ENCODE measurements around the gene PNLIPRP3.
"Not testable (repeated sequence)": the region's sequence is repeated elsewhere in the genome, so short reads cannot be mapped to it uniquely, and the experiment has no call there.

PNLIPRP3 gene

DNA sequence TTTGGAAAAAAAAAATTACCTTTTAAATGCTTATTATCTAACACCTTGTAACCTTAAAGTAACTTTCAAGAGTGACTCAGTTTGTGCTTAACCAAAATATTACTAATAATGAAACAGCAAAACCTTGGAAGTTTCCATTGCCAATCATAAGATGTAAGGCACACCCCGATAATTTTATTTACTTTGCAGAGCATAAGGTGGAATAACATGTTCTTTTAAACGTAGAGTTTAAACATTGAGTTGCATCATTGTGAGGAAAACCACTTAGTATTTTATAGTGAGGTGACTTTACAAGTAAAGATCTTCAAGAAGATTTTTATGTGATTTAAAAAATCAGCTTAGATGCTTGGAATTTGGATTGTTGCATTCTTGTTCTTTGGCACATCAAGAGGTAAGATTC is at the start of gene PNLIPRP3:
Gene PNLIPRP3, plus strand, starts transcription at position 177 of the 400 bp plus-strand sequence. Its CDS starts 166 bp downstream, at position 343.
- DNase-seq: no peak

DNA sequence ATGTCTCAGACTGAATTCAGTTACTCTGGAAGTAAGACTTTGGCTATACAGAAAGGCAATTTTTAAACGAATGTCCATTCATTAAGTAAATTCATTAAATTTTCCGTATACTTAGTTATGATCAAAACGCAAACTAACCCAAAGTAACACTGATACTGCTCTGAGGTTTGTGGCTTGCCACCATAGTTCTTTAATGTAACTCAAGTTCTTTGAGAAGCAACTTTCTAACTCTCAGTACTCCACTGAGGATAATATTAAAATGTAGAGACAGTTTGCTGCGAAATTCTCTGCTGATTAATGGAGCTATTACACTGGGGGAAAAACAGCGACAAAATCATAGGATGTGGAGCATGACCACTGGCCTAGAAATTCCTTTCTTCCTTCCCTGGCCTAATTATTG is 45.4 kb upstream of the PNLIPRP3 start:
- DNase-seq: no peak

DNA sequence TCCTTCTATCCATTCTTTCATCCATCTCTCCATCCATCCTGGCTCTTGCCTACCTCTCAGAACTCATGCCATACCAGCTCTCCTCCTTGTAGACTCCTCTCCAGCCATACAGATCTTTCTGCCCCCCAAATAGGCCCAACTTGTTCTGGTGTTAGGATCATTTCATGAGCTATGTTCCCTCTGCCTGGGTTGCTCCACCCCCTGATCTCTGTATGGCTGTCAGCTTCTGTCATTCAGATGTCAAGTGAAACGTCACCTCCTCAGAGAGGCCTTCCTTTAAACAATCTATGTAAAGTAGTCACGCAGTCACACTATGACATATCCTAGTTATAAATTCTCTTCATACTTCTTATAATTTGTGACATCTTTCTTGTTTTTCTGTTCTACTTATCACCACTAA is 42.3 kb upstream of the PNLIPRP3 start:
- no peak for DNase-seq

DNA sequence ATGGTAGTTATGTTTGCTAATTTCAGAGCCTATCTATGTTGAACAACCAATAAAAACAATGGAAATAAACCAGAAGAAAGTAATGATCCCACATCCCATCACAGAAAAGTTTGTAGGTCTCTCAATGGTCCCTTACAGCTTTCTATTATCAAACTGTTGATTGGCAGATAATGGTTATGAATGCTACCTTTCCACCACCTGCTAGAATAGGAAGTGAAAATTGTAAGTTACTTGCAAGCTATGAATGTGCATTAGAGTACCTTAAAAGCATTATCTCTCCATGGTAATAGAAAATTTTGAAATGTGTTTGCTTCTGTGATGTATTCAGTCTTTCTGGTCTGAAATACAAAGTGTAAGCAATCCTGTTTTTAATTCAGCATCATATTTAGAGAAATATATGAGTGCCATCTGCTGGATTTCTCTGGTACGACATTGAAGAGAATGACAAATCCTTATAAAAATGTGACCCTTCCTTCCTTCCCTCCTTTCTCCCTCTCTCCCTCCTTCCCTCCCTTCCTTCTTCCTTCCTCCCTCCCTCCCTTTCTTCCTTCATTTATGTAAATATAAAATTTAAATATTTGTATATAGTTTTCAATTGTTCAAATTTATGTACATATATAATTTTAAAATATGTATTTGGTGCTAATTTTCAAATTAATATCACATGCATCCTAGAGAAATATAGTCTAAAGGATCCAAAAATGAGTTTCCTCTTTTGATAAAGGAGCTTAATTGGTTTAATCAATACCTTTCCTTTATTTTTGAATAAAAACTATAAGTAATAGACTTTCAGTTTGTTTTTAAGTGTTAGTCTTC is 41.4 kb upstream of the PNLIPRP3 start:
- peak; percentile 21 for DNase-seq

DNA sequence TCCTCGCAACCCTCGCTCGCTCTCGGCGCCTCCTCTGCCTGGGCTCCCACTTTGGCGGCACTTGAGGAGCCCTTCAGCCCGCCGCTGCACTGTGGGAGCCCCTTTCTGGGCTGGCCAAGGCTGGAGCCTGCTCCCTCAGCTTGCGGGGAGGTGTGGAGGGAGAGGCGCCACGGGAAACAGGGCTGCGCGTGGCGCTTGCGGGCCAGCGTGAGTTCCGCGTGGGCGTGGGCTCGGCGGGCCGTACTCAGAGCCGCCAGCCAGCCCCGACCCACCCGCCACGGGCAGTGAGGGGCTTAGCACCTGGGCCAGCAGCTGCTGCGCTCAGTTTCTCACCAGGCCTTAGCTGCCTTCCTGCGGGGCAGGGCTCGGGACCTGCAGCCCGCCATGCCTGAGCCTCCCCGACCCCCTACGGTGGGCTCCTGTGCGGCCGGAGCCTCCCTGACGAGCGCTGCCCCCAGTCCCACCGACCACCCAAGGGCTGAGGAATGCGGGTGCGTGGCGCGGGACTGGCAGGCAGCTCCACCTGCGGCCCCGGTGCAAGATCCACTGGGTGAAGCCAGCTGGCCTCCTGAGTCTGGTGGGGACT is 34.3 kb upstream of the PNLIPRP3 start:
- DNase-seq: not testable (repeated sequence)

DNA sequence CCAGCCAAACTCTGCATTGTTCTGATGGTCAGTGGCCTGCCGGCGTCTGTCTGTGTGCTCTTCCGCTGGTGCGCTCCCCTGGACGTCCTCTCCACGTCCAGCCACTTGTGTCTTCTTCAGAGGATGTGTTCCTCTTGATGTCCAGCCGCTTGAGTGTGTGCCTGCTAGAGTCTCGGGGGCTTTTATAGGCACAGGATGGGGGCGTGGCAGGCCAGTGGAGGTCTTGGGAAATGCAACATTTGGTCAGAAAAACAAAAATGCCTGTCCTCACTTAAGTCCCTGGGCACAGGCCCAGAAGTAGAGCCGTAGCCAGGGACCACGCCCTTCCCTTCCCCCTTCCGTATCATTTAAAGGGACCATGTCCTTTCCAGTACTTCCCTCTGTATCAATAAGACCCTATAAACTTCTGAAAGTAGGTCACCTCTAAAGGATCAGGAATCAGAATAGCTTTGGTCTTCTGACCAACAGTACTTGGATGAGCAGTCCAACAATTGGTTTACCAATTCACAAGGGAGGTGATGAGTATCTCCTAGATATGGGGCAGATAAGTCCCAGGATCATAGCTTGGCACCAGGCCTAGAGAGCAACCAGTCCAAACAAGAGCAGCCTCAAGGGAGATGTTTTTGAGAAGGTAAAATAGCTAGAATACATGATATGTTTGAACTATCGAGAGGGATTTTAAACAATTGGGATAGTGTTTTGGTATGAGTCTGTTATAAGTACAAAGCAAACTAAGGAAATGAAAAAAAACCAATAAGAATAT is 32.2 kb upstream of the PNLIPRP3 start:
- DNase-seq: no peak

DNA sequence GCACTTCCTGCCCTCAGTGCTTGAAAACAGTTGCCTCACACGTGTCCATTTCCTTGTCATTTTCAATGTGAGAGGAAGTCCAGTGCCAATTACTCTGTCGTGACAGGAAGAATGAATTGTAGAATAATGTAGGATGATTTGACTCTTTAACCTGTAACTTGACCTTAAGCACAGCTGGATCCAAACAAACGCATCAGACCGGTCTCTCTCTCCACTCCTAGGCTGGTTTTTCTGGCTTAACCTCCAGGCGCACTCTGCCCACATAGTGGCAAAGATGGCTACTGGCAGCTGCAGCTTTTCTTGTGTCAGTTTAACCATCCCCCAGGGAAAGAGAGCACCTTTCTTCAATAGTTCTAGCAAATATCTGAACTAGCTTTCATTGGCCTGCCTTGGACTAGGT is 29.4 kb upstream of the PNLIPRP3 start:
- DNase-seq: no peak

DNA sequence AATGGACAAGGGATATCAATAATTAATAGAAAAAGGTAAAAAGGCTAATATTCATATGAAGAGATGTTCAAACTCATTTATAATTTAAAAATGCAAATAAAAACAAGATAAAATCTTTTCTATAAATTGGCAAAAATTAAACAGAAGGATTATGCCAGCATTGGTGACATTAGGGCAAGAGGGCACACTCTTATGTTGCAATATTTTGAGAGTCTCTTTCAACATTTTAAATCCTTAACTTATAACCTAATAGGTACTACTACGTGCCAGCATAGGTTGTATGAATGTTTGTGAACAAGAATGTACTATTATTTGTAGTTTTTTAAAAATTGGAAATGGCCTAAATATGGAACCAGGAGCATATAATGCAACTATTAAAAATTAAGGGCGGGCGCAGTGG is 24.8 kb upstream of the PNLIPRP3 start:
- DNase-seq: no peak

DNA sequence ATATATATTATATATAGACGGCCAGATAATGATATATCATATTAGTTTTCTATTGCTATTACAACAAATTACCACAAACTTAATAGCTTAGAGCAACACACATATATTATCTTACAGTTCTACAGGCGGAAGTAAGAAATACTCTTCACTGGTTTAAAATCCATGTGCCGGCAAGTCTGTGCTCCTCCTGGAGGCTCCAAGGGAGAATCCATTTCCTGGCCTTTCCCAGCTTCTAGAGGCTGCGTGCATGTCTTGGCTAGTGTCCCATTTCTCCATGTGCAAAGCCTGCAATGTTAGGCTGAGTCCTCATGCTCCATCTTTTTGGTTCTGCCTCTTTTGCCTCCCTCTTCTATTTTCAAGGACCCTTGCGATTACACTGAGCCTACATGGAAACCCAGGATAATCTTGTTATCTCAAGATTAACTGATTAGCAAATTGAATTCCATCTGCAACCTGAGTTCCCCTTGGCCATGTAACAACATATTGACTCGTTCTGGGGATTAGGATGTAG is 23.9 kb upstream of the PNLIPRP3 start:
- DNase-seq: no peak

DNA sequence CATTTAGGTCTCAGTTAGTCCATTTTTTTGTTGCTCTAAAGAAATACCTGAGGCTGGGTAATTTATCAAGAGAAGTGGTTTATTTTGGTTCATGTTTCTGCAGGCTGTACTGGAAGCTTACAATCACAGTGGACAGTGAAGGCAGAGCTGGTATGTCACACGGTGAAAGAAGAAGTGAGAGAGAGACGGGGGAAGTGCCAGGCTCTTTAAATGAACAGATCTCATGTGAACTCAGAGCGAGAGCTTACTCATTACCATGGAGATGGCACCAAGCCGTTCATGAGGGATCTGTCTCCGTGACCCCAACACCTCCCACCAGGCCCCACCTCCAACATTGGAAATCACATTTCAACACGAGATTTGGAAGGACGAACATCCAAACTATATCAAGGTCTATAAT is 18.9 kb upstream of the PNLIPRP3 start:
- peak; percentile 50 for DNase-seq

DNA sequence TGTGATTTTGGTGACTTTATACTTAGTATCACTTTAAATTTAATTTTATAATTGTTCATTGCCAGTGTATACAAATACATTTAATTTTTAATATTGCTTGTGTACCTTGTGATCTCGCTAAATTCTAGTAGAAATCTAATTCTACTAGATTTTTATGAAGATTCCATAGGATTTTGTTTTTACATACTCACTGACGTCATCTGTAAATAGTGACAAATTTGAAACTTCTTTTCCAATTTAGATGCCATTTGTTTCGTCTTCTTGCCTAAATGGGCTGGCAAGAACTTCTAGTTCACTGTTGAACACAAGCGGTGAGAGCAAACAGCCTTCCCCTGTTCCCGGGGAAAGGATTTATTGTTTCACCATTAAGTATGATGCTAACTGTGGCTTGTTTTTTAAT is 17.3 kb upstream of the PNLIPRP3 start:
- no peak for DNase-seq

DNA sequence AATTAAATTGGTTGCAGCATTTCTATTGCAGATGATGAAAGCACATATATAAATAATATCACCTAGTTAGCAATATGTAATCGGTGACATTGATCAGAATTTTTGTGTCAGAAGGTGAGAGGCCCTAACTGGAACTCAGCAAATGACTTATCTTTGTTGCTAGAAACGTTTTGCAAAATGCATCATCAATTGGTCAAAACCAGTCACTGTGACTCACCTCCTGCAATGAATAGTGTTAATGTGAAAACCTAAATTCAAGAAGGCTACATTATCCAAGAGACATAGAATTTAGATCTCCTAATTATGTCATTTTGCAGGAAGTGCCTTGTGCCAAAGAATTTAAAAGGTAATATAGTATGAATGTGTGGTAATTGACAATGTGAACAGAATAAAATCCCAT is 9.8 kb upstream of the PNLIPRP3 start:
- DNase-seq: no peak

DNA sequence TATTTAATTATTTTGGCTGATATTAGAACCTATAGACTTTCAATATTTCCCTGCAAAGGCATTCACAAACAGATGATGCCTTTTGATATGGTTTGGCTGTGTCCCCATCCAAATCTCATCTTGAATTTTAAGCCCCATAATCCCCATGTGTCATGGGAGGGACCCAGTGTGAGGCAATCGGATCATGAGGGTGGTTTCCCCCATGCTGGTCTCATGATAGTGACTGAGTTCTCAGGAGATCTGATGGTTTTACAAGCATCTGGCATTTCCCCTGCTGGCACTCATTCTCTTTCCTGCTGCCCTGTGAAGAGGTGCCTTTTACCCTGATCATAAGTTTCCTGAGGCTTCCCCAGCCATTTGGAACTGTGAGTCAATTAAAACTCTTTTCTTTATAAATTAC is 9.3 kb upstream of the PNLIPRP3 start:
- peak; percentile 22 for DNase-seq

DNA sequence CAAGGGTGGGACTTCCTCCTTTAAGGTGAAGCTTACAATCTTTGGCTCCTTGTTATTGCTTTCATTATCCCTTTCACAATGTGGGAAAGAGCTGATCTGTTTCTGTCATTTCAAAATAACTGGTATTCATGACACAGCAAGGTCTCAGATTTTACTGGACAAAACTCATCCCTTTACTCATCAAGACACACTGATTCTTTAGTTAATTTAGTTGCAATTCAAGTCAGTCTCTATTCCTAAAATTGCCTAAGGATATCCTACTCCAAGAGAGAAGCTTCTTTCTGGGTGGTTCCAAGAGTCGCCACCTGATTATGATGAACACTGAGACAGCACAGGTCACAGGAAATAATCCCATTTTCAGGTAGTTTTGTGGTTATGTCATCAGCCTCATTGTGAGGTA is 5.8 kb upstream of the PNLIPRP3 start:
- peak; percentile 7 for DNase-seq

DNA sequence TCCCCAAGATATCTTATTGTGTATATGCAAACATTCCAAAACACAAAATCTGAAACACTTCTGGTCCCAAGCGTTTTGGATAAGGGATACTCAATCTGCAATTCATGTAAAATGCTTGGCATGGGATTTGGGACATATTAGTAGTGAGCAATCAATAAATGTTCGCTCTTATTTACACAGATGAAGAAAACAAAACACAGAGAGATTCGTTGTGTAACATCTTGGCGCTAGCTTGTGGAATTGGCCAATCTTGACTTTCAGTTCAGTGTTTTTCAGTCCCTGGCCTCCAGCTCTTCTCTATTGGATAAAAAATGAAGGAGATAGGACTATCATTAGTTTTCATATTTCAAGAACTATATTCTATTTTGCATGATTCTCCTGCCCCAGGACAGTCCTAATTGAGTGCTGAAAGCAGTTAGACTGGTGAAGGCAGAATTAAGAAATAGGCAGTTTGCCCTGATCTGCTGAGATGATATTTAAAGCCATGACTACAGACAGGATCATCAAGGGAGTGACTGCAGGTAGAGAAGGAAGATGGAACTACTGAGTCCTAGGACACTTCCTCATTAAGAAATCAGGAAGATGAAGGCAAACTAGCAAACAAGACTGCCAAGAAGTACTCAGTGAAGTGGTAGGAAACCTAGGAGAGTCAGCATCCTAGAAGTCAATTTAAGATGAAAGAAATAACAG is 1.8 kb downstream of the PNLIPRP3 start:
- DNase-seq: no peak

DNA sequence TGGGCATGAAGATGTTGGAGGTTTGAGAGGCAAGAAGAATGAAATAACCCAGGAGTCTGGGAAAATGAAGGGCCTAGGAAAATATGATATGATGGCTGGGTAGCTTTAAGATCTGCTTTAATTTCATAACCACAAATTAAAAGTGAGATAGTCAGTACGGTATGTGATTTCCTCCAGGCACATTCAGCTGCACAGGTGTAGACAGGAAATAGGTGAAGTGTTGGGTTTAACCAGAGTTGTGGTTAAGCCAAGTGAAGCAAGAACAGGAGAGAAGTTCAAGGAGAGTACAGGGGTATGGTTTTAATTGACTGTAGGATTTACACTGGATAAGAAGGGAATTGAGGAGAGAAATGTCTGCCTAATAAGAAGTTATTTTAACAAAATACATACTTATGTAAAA is 2.6 kb downstream of the PNLIPRP3 start:
- DNase-seq: no peak

DNA sequence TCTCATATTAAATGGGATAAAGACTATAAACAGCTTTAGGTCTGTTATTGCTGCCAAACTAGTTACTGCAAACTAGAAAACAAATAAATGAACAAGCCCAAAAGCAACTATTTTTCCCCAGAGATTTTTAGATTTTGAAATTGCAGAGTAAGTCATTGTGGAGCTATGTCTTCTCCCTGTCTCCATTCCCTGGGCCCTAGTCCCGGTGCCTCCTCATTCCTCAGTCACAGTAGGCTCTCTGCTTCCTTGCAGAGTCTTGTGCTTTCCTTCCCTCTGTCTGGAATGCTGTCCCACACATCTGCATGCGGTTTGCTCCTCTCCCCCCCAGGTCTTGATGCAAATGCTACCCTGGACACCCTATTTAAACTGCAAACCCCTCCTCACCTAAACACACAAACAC is 4.0 kb downstream of the PNLIPRP3 start:
- no peak for DNase-seq

DNA sequence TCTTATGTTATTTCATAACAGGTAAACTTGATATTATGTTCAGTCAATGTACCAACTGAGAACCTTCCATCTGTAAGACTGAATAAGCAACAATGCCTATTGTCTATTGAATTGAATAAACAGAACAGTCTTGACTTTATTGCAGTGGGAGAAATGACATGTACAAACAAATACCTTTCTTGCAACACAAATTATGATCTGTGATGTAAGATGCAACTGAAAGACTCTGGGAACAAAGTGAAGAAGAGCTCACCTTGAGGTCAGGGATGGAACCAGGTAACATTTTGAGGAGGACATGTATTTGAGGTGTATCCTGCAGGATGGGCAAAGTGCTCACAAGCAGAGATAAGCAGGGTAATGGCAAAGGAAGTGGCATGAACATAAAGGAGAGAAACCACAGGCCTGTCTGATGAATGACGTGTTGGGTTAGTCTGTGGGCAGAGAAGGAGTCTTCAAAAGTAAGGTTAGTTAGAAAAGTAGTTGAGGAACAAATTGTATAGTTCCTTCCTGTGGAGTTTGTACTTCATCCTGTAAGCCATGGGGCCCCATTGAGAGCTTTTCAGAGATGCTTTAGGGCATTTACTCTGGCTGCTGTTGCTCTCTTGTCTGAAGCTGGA is 9.5 kb downstream of the PNLIPRP3 start:
- DNase-seq: no peak

DNA sequence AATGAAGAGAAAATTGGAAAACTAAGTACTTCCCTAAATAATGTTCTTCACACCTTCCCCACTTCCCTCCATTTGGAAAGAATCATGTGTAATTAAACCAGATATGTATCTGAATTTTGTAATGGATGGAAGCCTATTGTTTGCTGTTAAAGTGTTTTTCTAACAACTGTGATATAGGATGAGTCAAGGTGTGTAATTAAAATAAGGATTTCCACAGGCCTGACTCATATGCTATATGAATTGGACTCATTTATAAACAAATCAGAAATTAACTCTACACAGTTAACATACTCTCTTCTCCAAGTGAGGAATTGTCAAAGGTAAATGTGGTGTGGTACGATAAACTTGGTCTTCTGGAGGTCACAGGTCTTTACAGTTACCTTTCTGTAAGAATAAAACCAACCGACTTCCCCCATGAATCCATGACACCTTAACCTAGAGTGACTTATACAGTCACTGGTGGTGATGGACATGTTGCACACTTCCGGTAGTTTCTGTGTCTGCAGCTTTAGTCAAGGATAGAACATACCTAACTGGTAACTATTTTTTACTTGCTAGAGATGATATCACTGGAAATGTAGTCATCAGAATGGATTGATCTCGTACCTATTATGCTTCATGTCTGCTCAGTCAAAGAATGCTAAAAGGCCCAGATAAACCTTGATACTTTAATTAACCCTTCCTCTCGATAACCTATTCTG is 12.8 kb downstream of the PNLIPRP3 start:
- DNase-seq: no peak

DNA sequence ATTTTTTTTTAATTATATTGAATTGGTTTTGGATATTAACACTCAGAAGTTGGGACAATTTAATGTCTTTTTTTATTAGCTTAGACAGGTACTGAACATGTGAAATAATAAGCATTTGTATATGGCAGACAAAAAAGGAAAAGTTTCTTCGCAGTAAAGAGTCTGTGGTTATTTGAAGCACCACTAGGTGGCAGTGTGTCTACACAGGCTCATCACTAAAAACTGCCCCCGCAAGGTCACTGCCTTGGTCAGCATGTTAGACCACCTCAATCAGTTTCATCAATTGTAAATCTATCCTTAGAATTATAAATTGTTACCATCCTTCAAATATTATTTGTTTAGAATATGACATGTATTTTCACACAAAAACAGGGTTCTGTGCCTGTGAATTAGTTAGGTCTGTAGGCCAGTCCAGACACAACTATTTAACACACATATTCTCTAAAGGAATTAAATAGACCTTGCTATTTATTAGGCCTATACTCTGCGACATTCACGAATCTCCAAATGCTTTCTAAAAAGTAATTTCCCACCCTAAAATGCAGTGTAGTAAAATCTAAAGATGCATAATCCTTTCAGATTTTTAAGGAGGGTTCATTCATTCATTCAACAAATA is 17.0 kb downstream of the PNLIPRP3 start:
- DNase-seq: peak; percentile 30

DNA sequence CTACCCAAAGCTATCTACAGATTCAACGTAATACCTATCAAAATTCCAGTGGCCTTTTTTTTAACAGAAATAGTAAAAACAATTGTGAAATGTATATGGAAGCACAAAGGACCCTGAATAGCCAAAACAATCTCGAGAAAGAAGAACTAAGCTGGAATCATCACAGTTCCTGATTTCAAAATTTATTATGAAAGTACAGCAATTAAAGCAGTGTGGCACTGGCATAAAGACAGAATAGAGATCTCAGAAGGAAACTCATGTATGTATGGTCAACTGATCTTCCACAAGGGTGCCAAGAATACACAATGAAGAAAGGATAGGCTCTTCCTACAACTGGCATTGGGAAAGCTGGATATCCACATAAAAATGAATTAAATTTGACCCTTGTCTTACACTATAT is 23.2 kb downstream of the PNLIPRP3 start:
- peak; percentile 80 for DNase-seq

Data from inflammatory macrophage treated with lipopolysaccharide for 4 hours (primary cell).